Measurements from ENCODE around the gene ZNF507.
A peak's percentile ranks its signal among the peaks of the same experiment; 100 is the strongest.

ZNF507 gene

DNA sequence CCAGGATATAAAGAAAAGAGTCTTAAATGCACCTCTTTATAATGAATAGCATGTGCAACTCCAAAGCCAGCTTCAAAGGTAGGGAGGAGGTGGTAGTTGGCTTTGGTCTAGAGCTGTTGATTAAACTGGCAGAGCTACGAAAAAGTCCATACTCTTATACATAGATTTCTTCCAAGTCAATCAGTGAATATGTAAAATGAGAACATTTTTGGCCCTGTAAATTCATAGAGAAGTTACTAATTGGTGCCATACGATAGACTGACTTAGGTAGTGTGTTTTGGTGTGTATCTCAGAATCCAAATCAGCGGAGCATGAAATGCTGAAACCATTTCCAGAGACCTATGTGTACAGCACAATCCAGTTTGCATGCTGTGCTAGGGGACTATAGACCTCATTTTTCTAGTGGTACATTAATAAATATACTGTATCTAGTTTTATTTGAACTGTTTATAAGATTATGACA is 43.0 kb downstream of the ZNF507 start:
- H3K27me3 ChIP-seq (ENCODE audit: insufficient read depth, low read length): no peaks in the 10 kb centered on the region
- no peak overlapping the region for H3K4me2 ChIP-seq (ENCODE audit: low read length)
- H4K12ac ChIP-seq (ENCODE audit: low read depth, low read length): no peak overlapping the region
- H4K91ac ChIP-seq (ENCODE audit: low read depth, low read length): no peak overlapping the region
- H2BK120ac ChIP-seq (ENCODE audit: insufficient read depth, low read length, poor library complexity): no peak overlapping the region
- H2BK12ac ChIP-seq (ENCODE audit: low read length): no peak overlapping the region
- H3K9ac ChIP-seq (ENCODE audit: low read length): no peak overlapping the region
- DNase-seq: no peak
- no peak overlapping the region for H2AFZ ChIP-seq (ENCODE audit: insufficient read depth, low read length, poor library complexity)
- H3K9me3 ChIP-seq (ENCODE audit: insufficient read depth, low read depth, low read length): no peaks in the 10 kb centered on the region
- no peaks in the 10 kb centered on the region for H3K4me1 ChIP-seq (ENCODE audit: control insufficient read depth in 1 of 2, insufficient read depth in 2 of 2, low read length in 2 of 2)
- WGBS (ENCODE audit: extremely low coverage, insufficient coverage, insufficient read length): no CpG with 5 or more reads among the region's 3 CpGs
- no peaks in the 10 kb centered on the region for H3K79me2 ChIP-seq (ENCODE audit: control insufficient read depth, insufficient read depth, low read length, poor library complexity)
- H3K18ac ChIP-seq (ENCODE audit: low read length): no peak overlapping the region
- no peak overlapping the region for H3K4me3 ChIP-seq (ENCODE audit: low read depth, low read length)
- no peak overlapping the region for H2AK5ac ChIP-seq (ENCODE audit: low read length)
- H3K79me1 ChIP-seq (ENCODE audit: low read length): no peaks in the 10 kb centered on the region
- no peak overlapping the region for H2BK5ac ChIP-seq (ENCODE audit: low read depth, low read length, poor library complexity)
- H4K8ac ChIP-seq (ENCODE audit: low read depth, low read length): no peak overlapping the region
- no peak overlapping the region for H3K27ac ChIP-seq (ENCODE audit: low read depth, low read length)
- H3K36me3 ChIP-seq (ENCODE audit: control insufficient read depth in 1 of 2, insufficient read depth in 2 of 2, low read length in 2 of 2): no peaks in the 10 kb centered on the region
- H3K14ac ChIP-seq (ENCODE audit: low read length): no peak overlapping the region
- no peak overlapping the region for H3K4ac ChIP-seq (ENCODE audit: low read depth, low read length)
- no peak overlapping the region for H3K23ac ChIP-seq (ENCODE audit: low read length)

DNA sequence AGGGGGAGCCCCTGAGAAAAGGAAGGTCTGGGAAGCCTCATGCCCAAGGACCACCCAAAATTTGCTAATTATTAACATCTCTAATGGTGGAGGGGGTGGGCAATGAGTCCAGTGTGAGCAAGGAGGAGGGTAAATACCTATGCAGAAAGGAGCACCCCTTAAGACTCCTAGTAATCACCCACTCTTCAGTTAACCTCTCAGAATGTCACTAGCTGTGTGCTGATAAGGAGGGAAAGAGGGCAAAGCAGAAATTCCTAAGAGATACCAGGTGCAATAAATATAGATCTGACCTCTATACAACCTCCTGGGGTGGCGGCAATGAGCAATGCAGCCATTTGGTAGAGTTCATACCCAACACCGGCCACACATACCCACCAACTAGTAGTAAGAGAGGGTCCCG is 47.5 kb downstream of the ZNF507 start:
- Histone ChIP-seq H3K4me2 (ENCODE audit: low read length) (no peak overlapping the region), H3K4ac (ENCODE audit: low read depth, low read length) (no peak overlapping the region), H2BK5ac (ENCODE audit: low read depth, low read length, poor library complexity) (no peak overlapping the region), H2BK12ac (ENCODE audit: low read length) (no peak overlapping the region), H2AK5ac (ENCODE audit: low read length) (no peak overlapping the region), H3K23ac (ENCODE audit: low read length) (no peak overlapping the region), H3K79me1 (ENCODE audit: low read length) (no peaks in the 10 kb centered on the region), H4K8ac (ENCODE audit: low read depth, low read length) (no peak overlapping the region), H4K91ac (ENCODE audit: low read depth, low read length) (no peak overlapping the region), H3K4me3 (ENCODE audit: low read depth, low read length) (no peak overlapping the region), H3K36me3 (ENCODE audit: control insufficient read depth in 1 of 2, insufficient read depth in 2 of 2, low read length in 2 of 2) (no peaks in the 10 kb centered on the region), H3K79me2 (ENCODE audit: control insufficient read depth, insufficient read depth, low read length, poor library complexity) (no peaks in the 10 kb centered on the region), H2BK120ac (ENCODE audit: insufficient read depth, low read length, poor library complexity) (no peak overlapping the region), H3K27ac (ENCODE audit: low read depth, low read length) (no peak overlapping the region), H3K4me1 (ENCODE audit: control insufficient read depth in 1 of 2, insufficient read depth in 2 of 2, low read length in 2 of 2) (peaks cover 0 to 2% of the 10 kb centered on the region in 2 experiments), H3K9ac (ENCODE audit: low read length) (no peak overlapping the region), H3K14ac (ENCODE audit: low read length) (no peak overlapping the region), H3K9me3 (ENCODE audit: insufficient read depth, low read depth, low read length) (no peaks in the 10 kb centered on the region), H3K18ac (ENCODE audit: low read length) (no peak overlapping the region), H2AFZ (ENCODE audit: insufficient read depth, low read length, poor library complexity) (no peak overlapping the region), H4K12ac (ENCODE audit: low read depth, low read length) (no peak overlapping the region), H3K27me3 (ENCODE audit: insufficient read depth, low read length) (no peaks in the 10 kb centered on the region)
- DNase-seq: no peak
- no CpG with 5 or more reads among the region's 3 CpGs for WGBS (ENCODE audit: extremely low coverage, insufficient coverage, insufficient read length)

- Histone ChIP-seq H2AFZ (ENCODE audit: insufficient read depth, low read length, poor library complexity) (no peak overlapping the region), H3K4me3 (ENCODE audit: low read depth, low read length) (no peak overlapping the region), H4K8ac (ENCODE audit: low read depth, low read length) (no peak overlapping the region), H2BK5ac (ENCODE audit: low read depth, low read length, poor library complexity) (no peak overlapping the region), H3K79me2 (ENCODE audit: control insufficient read depth, insufficient read depth, low read length, poor library complexity) (no peaks in the 10 kb centered on the region), H3K79me1 (ENCODE audit: low read length) (no peaks in the 10 kb centered on the region), H3K18ac (ENCODE audit: low read length) (no peak overlapping the region), H2BK120ac (ENCODE audit: insufficient read depth, low read length, poor library complexity) (no peak overlapping the region), H2AK5ac (ENCODE audit: low read length) (no peak overlapping the region), H3K4me2 (ENCODE audit: low read length) (no peak overlapping the region), H3K9me3 (ENCODE audit: insufficient read depth, low read depth, low read length) (no peaks in the 10 kb centered on the region), H3K27ac (ENCODE audit: low read depth, low read length) (no peak overlapping the region), H3K14ac (ENCODE audit: low read length) (no peak overlapping the region), H3K27me3 (ENCODE audit: insufficient read depth, low read length) (no peaks in the 10 kb centered on the region), H3K4me1 (ENCODE audit: control insufficient read depth in 1 of 2, insufficient read depth in 2 of 2, low read length in 2 of 2) (peaks cover 0 to 3% of the 10 kb centered on the region in 2 experiments), H3K36me3 (ENCODE audit: control insufficient read depth in 1 of 2, insufficient read depth in 2 of 2, low read length in 2 of 2) (no peaks in the 10 kb centered on the region), H3K9ac (ENCODE audit: low read length) (no peak overlapping the region), H3K23ac (ENCODE audit: low read length) (no peak overlapping the region), H3K4ac (ENCODE audit: low read depth, low read length) (no peak overlapping the region), H4K12ac (ENCODE audit: low read depth, low read length) (no peak overlapping the region), H2BK12ac (ENCODE audit: low read length) (no peak overlapping the region), H4K91ac (ENCODE audit: low read depth, low read length) (no peak overlapping the region)
- no CpG with 5 or more reads among the region's 6 CpGs for WGBS (ENCODE audit: extremely low coverage, insufficient coverage, insufficient read length)
- DNase-seq: peak; percentile 75 to 89
These were observed 50.7 kb downstream of the ZNF507 start for GRCh38 chr19:32396046-32396652.

GRCh38 chr19:32397671-32398101 is 52.3 kb downstream of the ZNF507 start:
- no peak overlapping the region for H2BK120ac ChIP-seq (ENCODE audit: insufficient read depth, low read length, poor library complexity)
- no peak overlapping the region for H2BK5ac ChIP-seq (ENCODE audit: low read depth, low read length, poor library complexity)
- no peaks in the 10 kb centered on the region for H3K36me3 ChIP-seq (ENCODE audit: control insufficient read depth in 1 of 2, insufficient read depth in 2 of 2, low read length in 2 of 2)
- no peak overlapping the region for H2AK5ac ChIP-seq (ENCODE audit: low read length)
- H4K8ac ChIP-seq (ENCODE audit: low read depth, low read length): no peak overlapping the region
- H4K12ac ChIP-seq (ENCODE audit: low read depth, low read length): no peak overlapping the region
- peaks cover 0 to 3% of the 10 kb centered on the region in 2 experiments for H3K4me1 ChIP-seq (ENCODE audit: control insufficient read depth in 1 of 2, insufficient read depth in 2 of 2, low read length in 2 of 2)
- no peaks in the 10 kb centered on the region for H3K79me2 ChIP-seq (ENCODE audit: control insufficient read depth, insufficient read depth, low read length, poor library complexity)
- H3K27ac ChIP-seq (ENCODE audit: low read depth, low read length): no peak overlapping the region
- no peak overlapping the region for H2BK12ac ChIP-seq (ENCODE audit: low read length)
- DNase-seq: peak; percentile 29 to 34
- no peak overlapping the region for H4K91ac ChIP-seq (ENCODE audit: low read depth, low read length)
- H3K27me3 ChIP-seq (ENCODE audit: insufficient read depth, low read length): no peaks in the 10 kb centered on the region
- no peaks in the 10 kb centered on the region for H3K9me3 ChIP-seq (ENCODE audit: insufficient read depth, low read depth, low read length)
- no peak overlapping the region for H3K4me2 ChIP-seq (ENCODE audit: low read length)
- H3K18ac ChIP-seq (ENCODE audit: low read length): no peak overlapping the region
- H3K79me1 ChIP-seq (ENCODE audit: low read length): no peaks in the 10 kb centered on the region
- no peak overlapping the region for H2AFZ ChIP-seq (ENCODE audit: insufficient read depth, low read length, poor library complexity)
- no peak overlapping the region for H3K14ac ChIP-seq (ENCODE audit: low read length)
- no peak overlapping the region for H3K4me3 ChIP-seq (ENCODE audit: low read depth, low read length)
- no peak overlapping the region for H3K4ac ChIP-seq (ENCODE audit: low read depth, low read length)
- no peak overlapping the region for H3K9ac ChIP-seq (ENCODE audit: low read length)
- H3K23ac ChIP-seq (ENCODE audit: low read length): no peak overlapping the region
- WGBS (ENCODE audit: extremely low coverage, insufficient coverage, insufficient read length): no CpG with 5 or more reads among the region's 5 CpGs
